ENCODE data around the gene TCF4. TPM values are rescaled to one million over a fixed set of nuclear protein-coding genes. Genes with fewer than 3 reads are reported as not detected.

Gene TCF4
- total and polyA plus RNA-seq, 8 donors = 99.1 to 165 (median 138) TPM

DNA sequence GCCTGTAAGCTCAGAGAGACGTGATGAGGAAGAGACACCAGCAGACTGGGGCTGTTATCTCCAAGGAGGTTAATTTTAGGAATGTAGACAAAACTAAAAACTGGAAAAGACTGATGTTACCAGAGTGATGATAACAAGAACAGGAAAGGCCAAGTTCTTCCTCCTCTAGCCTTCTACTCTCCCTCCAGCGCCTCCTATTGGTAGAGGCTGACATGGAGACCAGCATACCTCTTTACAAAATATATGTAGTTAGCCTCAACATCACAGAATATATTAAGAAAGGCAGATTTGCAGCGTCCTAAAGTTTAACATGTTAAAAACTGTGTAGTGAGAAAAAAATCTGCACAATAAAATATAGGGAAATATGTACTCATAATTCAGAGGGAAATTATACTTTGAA, 66.0 kb downstream of the TCF4 start:
- no peaks in the 10 kb centered on the region for H3K9me3 ChIP-seq
- ATAC-seq = no peak
- no peaks in the 10 kb centered on the region for H3K27me3 ChIP-seq
- no peak for DNase-seq
- TF ChIP-seq, protein P1, sequence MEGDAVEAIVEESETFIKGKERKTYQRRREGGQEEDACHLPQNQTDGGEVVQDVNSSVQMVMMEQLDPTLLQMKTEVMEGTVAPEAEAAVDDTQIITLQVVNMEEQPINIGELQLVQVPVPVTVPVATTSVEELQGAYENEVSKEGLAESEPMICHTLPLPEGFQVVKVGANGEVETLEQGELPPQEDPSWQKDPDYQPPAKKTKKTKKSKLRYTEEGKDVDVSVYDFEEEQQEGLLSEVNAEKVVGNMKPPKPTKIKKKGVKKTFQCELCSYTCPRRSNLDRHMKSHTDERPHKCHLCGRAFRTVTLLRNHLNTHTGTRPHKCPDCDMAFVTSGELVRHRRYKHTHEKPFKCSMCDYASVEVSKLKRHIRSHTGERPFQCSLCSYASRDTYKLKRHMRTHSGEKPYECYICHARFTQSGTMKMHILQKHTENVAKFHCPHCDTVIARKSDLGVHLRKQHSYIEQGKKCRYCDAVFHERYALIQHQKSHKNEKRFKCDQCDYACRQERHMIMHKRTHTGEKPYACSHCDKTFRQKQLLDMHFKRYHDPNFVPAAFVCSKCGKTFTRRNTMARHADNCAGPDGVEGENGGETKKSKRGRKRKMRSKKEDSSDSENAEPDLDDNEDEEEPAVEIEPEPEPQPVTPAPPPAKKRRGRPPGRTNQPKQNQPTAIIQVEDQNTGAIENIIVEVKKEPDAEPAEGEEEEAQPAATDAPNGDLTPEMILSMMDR (IDR thresholded peaks at IDR 0.05) = no peak
- no peak overlapping the region for H3K4me3 ChIP-seq
- H3K36me3 ChIP-seq = no peaks in the 10 kb centered on the region
- intact Hi-C loops (cut with DNase I) = no loop called here
- no peaks in the 10 kb centered on the region for H3K4me1 ChIP-seq
- H3K27ac ChIP-seq = no peak overlapping the region

DNA sequence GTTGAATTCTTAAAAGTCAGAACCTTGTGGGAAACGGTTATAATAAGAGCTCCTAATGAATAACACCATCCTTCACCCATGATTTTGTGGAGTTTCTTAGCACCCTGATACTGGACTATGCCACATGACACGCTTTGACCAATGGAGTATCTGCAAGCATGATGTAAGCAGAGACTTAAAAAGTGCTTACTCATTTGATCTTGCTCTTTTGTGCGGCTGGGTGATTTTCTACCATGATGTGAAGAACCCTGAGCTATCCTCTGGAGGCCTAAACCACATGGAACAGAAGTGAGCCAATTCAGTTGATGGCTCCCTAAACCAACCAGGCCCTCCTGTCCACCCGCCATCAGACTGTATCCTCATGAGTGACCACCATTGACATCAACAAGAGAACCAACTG, 70.9 kb downstream of the TCF4 start:
- intact Hi-C loops (cut with DNase I) = loop anchor here in 1 of 2 donors (10.0 kb wide), 1 partner anchor 58 kb away; no protein-coding TSS in a partner anchor
- no peak for ATAC-seq

DNA sequence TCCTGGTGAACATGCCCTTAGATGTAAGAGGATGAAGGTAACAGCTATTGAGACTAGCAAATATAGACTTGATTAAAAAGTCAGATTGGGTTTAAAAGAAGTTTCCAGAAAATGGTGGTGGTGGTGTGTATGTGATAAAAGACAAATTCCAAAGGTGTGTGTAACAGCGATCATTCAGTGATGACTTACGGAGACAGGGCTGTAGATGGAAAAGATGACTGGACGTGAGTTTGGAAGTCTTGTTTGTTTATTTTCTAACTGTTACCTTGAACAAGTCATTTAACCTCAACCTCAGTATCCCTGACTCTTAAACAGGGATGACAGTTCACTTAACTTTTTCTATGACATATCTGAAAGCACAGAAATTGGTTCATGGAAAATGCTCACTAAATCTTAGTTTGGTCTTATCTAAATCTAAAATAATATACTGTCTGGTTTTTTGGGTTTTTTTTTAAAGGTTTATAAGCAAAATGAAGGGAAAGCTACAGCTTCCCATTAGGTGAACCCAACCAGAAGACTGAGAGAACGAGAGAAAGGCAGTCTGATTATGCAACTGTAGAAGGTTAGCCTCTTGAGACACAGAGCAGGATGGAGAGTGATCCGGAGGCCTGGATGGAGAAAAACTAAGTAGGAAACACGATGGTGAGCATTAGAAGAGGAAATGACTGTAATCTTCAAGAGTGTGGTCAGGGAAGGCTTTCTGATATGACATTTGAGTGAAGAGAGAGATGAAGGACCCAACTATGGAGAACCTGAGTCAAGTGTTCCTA, 71.9 kb downstream of the TCF4 start:
- Histone ChIP-seq H3K4me3 (no peak overlapping the region), H3K27me3 (no peaks in the 10 kb centered on the region), H3K27ac (no peak overlapping the region), H3K9me3 (no peaks in the 10 kb centered on the region), H3K36me3 (no peaks in the 10 kb centered on the region), H3K4me1 (peaks cover 5 to 17% of the 10 kb centered on the region in 2 donors)
- TF ChIP-seq, protein P1 (IDR thresholded peaks at IDR 0.05) = no peak
- DNase-seq (no peak), ATAC-seq (no peak)
- intact Hi-C loops (cut with DNase I) = loop anchor here in 1 of 2 donors (10.0 kb wide), 1 partner anchor 59 kb away; no protein-coding TSS in a partner anchor

More for the DNA sequence above, 70.9 kb downstream of the TCF4 start:
- H3K27me3 ChIP-seq = no peaks in the 10 kb centered on the region
- no peak for DNase-seq
- H3K9me3 ChIP-seq = no peaks in the 10 kb centered on the region
- H3K4me3 ChIP-seq = no peak overlapping the region
- peaks cover 0 to 12% of the 10 kb centered on the region in 2 donors for H3K4me1 ChIP-seq
- H3K36me3 ChIP-seq = no peaks in the 10 kb centered on the region
- TF ChIP-seq, protein P1 (IDR thresholded peaks at IDR 0.05) = no peak
- no peak overlapping the region for H3K27ac ChIP-seq

DNA sequence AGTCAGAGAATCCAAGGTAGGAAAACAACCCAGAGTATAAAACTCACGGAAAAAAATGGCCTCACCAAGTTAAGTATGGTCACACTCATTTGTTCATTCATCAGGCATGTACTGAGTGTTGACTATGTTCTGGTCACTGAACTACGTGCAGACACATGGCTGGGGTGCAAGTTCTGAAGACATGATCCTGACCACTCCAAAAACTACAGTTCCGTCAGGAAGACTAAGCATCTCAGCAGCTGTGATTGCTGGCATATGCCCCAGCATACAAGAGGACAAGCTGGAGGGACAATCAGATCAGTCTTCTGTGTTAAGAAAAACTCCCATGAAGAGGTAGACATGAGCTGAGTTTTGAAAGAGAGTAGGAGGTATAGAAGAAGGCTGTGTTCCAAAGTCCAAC, 72.8 kb downstream of the TCF4 start:
- H3K4me3 ChIP-seq = no peak overlapping the region
- ATAC-seq (no peak), DNase-seq (peak in 1 of 4 donors; percentile 56)
- no peaks in the 10 kb centered on the region for H3K9me3 ChIP-seq
- no peaks in the 10 kb centered on the region for H3K36me3 ChIP-seq
- H3K27ac ChIP-seq = no peak overlapping the region
- TF ChIP-seq, protein P1 (IDR thresholded peaks at IDR 0.05) = no peak
- intact Hi-C loops (cut with DNase I) = loop anchor here in 1 of 2 donors (10.0 kb wide), 1 partner anchor 60 kb away; no protein-coding TSS in a partner anchor
- no peaks in the 10 kb centered on the region for H3K27me3 ChIP-seq
- H3K4me1 ChIP-seq = peaks cover 9 to 22% of the 10 kb centered on the region in 2 donors

DNA sequence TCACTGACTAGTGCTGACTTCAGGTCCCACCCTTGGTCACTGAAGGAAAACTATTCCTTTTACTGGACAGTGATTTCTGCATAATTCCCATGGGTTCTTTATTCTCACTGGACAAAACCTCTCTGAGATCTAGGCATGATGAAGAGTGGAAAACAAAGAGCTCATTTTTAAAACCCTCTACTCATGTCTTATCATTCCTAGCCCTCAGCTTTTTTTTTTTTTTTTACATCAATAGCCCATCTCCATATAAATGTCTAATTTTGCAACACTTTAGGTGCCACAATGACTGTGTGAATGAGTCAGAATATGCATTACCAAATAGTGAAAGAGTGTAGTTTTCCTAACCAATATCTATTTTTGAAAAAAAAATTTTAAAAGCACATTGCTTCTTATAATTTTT, 74.8 kb downstream of the TCF4 start:
- ATAC-seq (no peak), DNase-seq (no peak)
- H3K36me3 ChIP-seq = no peaks in the 10 kb centered on the region
- peak overlapping the region in 1 of 2 donors; percentile 23 for H3K27ac ChIP-seq
- H3K4me1 ChIP-seq = peaks cover 9 to 24% of the 10 kb centered on the region in 2 donors
- H3K4me3 ChIP-seq = no peak overlapping the region
- H3K9me3 ChIP-seq = no peaks in the 10 kb centered on the region
- intact Hi-C loops (cut with DNase I) = loop anchor here in 1 of 2 donors (10.0 kb wide), 1 partner anchor 62 kb away; no protein-coding TSS in a partner anchor
- TF ChIP-seq, protein P1 (IDR thresholded peaks at IDR 0.05) = no peak
- H3K27me3 ChIP-seq = no peaks in the 10 kb centered on the region

All from left lung (tissue), 10 donors.